GM18502 (cell line): ENCODE data around the gene LYL1.
A peak's percentile ranks its signal among the peaks of the same experiment; 100 is the strongest.

Source experiments
- ATAC-seq: cut with Tn5 transposase; IDR thresholded peaks from one replicate; pipeline ENCODE4 v1.9.1; 2021; ENCODE audit warnings: mild to moderate bottlenecking; ENCODE audit not compliant: unreplicated experiment, poor library complexity

The LYL1 gene

DNA sequence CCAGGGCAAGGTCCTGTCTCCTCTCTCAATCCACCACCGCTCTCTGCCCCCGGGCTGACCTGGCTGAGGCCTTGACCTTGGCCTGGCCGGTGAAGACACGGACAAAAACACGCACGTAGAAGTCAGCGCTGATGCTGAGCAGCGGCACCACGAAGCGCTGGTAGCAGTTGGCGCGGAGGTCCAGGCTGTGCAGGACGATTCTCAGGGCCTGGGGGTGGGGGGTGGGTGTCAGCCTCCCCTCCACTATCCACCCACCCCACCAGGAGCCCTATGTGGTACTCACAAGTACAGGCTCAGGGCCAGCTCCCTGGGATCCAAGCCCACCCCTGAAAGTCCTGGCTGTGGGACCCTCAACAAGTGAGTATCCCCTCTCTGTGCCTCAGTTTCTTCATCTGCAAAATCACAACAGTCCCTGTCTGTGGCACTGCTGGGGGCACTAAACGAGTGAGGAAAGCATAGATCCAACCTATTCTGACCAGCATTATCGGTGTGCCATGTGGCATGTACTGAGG lies 7.5 kb upstream of the LYL1 start:
- ATAC-seq = no peak

DNA sequence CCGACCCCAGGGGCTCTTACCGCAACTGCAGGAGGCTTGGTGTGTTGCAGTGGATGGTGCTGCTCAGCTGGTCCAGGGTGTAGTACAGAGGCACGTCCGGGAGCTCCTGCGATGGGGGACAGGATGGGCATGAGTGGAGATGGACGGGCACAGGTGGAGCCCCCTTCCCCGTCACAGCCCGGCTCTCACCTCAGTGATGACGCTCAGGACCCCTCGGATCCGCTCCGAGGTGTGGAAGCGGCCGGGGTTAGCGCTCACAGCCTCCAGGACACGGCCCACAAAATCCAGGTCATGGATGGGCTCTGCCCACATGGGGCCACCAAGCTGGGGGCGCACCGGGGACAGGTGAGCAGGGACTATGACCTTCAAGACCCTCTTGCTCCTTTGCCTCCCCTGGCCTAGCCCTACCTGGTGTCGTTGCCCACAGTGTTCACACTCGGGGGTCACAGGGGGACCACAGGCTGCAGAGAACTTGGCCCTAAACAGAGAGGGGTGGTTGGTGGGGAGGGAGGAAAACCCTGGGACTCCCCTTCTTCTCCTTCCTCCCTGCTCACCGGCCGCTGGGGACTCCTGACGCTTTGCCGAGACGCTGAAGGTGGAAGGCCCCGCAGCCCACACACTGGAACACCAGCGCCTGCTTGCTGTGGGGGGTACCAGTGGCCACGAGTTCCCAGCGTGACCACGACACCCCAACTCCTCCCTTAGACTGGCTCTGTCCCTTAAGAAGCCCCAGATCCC lies 6.9 kb upstream of the LYL1 start:
- ATAC-seq = no peak

DNA sequence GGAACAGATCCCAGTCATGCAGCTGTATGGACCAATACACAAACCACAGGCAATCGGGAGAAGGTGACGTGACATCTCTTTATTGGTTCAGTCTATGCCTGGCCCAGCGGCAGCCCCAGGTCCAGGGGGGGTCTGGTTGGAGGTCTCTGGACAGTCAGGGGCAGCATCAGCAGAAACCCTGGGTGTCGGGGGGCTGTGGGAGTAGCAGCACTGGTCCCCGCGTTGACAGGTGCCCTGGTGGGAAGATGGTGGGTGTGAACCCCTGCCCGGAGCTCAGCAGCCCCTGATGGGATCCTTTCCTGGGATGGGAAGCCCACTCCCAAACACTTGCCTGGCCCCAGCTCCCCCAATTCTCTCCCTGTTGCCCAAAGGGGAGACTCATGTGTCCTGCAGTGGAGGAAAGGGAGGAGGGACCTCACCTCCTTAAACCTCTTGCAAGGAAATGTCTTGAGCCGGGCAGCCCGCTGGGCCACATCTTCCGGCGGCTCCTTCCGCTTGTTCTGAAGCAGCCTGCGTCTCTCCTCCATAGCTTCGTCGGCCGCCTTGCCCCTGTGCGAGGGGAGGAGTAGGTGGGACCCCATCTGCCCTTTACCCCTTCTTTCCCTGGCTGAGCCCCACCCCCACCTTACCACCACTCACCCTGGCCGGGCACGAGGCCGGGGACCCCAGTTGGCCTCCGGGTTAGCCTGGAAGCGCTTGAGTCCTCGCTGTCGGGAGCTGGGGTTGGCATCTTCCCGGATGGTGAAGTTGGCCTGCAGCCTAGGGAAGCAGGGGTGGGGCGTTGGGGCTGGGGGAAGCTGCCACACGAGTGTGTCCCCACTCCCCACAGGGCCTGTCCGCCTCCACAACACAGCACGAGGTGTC lies 2.4 kb upstream of the LYL1 start:
- ATAC-seq = no peak

GRCh38 chr19:13104360-13104847 lies 1.7 kb upstream of the LYL1 start:
- ATAC-seq = no peak

DNA sequence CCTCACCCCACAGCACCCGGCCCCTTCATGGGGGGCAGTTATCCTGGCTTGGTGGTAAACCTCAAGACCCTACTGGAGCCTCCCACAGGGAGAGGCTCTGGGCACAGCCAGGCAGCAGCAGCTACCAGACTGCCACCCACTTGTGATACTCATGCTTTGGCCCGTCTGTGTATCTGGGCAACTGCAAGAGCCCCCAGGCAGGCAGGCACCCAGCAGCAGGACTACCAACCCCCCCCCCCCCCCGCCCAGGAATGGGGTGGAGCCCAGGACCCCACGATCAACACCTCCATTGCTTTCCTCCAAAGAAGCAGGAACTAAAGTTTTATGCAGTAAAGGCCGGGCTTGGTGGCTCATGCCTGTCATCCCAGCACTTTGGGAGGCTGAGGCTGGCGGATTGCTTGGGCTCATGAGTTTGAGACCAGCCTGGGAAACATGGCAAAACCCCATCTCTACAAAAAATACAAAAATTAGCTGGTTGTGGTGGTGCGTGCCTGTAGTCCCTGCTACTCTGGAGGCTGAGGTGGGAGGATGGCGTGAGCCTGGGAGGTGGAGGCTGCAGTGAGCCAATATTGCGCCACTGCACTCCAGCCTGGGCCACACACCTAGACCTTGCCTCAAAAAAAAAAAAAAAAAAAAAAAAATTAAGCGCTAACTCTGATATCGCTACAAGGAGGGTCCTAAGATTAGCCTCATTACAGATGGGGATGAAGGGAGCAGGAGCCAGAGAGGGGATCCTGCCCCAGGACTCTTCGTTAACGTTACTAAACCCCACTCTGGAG lies 1.1 kb upstream of the LYL1 start:
- no peak for ATAC-seq

DNA sequence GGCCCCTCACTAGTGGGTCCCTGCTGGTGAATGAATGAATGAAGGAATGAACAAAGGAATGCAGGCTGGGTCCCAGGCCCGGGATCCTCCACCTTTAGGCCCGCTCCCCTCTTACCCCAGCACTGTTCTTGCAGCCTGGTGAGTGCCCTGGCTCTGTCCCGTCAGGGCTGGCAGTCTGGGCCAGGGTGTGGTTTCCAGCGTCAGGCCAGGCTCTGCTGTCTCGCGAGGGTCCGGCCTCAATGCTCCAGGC lies 317 bp downstream of the LYL1 start:
- ATAC-seq = peak; percentile 4

GRCh38 chr19:13101590-13102415 lies 855 bp downstream of the LYL1 start:
- ATAC-seq = no peak

DNA sequence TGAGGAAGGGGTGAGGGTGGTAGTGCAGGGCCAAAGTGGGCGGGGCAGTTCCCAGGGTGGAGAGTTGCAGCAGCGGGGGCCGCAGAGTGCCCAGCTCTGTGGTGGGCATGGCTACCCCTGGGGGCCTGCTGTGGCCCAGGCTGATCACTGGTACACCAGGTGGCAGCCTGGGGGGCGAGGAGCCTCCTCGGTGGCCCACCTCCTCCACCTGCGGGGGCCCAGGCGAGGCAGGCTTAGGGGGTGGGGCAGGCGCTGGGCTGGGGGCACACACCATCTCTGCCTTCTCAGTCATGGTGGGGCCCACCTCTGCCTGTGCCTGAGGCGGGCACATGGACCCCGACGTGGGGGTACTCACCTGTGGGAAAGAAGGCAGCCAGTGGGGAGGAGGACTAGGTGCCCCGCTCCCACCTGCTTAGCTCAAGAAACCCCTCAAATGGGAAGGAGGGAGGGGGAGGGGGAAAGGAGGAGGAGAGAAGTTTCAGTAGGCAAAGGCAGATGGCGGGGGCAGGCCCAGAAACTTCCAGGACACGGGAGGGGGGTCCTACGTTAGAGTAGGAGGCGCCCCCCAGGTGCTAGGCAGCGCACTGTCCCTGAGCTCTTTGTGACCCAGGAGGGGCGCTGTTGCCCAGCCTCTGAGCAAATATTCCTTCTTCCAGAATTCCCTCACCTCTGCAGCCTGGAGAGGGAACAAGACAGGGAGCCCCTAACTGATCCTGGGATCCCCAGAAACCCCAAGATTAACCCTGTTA lies 1.6 kb downstream of the LYL1 start:
- no peak for ATAC-seq

- ATAC-seq = no peak
Observed at GRCh38 chr19:13100031-13100588, 2.5 kb downstream of the LYL1 start.

- ATAC-seq = no peak
Observed at GRCh38 chr19:13099073-13099999, 3.3 kb downstream of the LYL1 start.

GRCh38 chr19:13098277-13099072 lies 4.2 kb downstream of the LYL1 start:
- no peak for ATAC-seq

DNA sequence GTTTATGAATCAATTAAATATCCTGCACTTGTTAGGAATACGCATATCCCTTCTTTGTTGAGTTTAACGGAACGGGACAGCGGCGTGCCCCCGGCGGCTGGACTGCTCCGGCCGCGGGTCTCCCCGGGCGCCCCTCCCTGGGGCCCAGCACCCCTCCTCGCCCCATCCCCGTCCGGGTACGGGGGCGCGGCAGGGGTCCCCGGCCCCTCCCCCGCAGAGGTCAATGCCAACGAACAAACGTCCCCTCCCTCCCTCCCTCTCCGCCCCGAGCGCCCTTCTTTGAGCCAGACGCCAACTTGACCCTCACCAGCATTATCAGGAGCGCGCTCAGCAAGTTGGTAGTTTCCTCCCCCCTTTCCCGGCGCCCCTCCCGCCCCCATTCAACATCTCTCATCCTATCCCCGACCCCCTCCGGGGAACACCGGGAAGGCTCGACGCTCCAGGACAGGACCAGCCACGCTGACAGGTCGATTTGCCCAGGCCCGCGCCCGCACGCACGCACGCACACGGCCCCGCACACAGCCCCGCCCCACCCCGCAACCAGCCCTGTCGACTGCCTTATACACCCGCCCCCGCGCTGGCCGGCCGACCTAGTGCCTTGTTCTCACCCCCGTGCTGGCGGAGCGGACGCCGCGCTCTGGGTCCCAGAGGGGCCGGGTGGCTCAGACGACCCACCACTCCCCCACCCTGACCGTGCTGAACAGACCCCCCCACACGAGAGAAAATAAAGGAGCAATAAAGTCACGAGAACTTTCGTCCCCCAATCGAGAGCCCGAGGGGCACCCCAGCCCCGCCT lies 5.0 kb downstream of the LYL1 start:
- ATAC-seq = no peak

GRCh38 chr19:13097033-13097462 lies 5.6 kb downstream of the LYL1 start:
- ATAC-seq = no peak

DNA sequence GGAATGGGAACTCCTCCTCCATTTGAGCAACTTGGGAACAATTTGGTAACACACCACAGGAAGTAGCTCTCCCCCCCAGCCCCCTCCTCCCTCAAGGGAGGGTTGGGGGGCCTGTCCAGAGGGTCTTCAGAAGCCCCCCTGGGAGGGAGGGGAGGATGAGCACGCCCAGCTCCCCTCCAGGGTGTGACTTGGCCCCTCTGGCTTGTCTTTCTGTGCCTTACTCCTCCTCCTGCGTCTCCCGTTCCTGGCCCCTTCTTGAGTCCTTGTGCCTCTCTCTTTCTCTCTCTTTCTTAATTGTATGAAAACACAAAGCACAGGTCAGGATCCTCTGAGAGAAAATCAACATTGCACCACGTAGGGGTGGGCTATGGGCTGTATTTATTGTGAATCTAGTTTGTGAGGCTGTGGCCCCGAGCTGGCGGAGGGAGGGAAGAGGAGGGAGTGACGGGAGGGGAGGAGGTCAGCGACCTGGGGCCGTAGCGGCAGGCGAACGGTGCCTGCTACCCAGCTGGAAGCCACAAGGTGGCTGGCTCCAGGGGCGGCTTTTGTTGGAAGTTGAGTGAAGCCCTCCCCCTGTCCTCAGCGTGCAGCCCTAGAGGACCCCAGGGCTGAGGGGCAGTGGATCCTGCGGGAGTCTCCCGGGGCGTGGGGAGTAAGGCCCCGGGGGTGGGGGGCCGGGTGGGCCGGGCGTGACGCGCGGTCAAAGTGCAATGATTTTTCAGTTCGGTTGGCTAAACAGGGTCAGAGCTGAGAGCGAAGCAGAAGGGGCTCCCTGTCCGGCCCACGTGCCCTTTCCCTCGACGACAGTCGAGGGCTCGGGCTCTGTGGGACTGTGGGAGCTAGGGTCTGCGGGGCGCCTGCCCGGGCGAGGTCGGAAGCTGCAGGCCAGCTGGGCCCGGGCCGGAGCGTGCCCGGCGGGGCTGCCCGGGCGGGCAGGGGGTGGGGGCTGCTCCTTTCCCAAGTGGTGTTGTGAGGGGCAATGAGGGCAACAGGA lies 6.4 kb downstream of the LYL1 start:
- ATAC-seq = no peak

GRCh38 chr19:13095393-13095784 lies 7.3 kb downstream of the LYL1 start:
- no peak for ATAC-seq
